GM19193 (cell line): ENCODE results near the gene MLLT3.

Experiments
- POLR2A ChIP-seq: IDR thresholded peaks from 4 replicates; pipeline ENCODE4 v1.6.1; 2011; ENCODE audit not compliant: insufficient read depth, insufficient read length; ENCODE audit errors: extremely low read depth

Gene MLLT3

DNA sequence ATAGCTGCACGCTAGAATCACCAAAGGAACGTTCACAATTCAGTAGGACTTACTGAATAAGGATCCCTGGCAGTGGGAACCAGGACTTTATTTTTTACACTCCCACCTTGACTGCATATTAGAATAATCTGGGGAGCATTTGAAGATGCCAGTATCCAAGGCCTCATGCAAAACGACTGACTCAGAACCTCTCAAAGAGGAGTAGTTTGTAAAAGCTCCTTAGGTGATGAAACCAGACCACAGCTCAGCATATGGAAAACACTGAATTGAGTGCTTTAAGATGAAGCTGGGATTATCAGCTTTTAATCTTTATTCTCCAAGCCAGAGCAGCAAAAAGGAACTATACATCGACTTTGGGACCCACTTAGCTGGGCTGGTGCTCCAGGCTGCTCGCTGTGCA, 288.3 kb downstream of the MLLT3 start:
- TF ChIP-seq POLR2A, result no peak

- no peak for TF ChIP-seq POLR2A
Observed at GRCh38 chr9:20331095-20331685, 291.1 kb downstream of the MLLT3 start.

DNA sequence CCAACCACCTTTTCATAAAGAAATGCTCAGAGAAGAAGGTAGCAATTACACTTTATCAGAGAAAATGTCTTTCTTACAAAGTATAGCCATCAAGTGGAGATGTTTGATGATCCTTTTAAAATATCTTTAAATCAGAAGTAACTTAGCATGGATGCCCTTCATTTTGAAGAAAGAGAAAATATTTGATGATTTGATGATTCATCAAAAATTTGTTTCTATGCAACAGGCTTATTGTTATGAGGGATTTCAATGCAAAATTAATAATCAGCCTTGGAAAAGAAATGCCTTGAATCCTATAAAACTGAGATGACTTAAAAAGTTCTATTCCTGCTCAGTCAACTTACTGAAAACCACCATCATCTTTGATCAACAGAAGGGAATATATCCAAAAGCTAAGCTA, 291.6 kb downstream of the MLLT3 start:
- TF ChIP-seq POLR2A, result no peak

- no peak for TF ChIP-seq POLR2A
Observed at GRCh38 chr9:20326516-20326915, 295.8 kb downstream of the MLLT3 start.

GRCh38 chr9:20325008-20325407, 297.3 kb downstream of the MLLT3 start:
- TF ChIP-seq POLR2A, result no peak

DNA sequence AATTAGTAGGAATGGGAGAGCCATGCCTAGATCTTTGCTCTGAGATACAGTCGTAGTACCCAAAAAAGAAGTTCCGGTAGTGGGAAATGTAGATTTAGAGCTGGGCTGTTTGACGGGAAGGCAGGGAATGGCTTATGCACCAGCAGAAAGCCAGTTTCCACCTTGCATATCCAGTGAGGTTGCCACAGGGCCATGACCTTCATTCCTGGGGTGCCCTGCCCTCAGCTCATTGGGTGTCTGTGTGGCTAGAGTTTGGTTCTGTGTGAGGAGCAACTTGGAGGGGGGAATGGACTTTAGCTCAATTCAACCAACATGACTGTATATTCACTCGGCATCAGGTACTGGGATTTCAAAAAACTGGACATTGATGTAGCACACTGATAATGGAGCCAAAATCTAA, 300.1 kb downstream of the MLLT3 start:
- TF ChIP-seq POLR2A, result no peak

- TF ChIP-seq POLR2A, result no peak
Observed at GRCh38 chr9:20321423-20322082, 300.7 kb downstream of the MLLT3 start.

DNA sequence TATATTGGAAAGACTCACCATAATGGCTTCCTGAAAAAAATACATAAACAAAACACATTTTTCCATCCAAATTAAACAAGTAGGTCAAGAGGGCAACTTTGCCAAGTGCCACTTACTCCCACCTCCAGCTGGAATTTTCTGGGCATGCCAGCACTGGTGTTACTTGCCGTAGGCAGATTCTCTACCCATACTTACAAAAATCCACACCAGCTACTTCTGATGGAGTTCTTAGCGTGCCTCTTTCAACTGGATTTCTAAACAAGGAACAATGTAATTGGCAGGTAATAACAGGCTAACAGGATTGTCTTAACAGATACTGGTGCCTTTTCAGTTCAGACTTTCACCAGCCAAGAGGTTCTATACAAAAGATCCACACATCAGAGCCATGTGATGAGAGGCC, 301.4 kb downstream of the MLLT3 start:
- TF ChIP-seq POLR2A, result no peak

DNA sequence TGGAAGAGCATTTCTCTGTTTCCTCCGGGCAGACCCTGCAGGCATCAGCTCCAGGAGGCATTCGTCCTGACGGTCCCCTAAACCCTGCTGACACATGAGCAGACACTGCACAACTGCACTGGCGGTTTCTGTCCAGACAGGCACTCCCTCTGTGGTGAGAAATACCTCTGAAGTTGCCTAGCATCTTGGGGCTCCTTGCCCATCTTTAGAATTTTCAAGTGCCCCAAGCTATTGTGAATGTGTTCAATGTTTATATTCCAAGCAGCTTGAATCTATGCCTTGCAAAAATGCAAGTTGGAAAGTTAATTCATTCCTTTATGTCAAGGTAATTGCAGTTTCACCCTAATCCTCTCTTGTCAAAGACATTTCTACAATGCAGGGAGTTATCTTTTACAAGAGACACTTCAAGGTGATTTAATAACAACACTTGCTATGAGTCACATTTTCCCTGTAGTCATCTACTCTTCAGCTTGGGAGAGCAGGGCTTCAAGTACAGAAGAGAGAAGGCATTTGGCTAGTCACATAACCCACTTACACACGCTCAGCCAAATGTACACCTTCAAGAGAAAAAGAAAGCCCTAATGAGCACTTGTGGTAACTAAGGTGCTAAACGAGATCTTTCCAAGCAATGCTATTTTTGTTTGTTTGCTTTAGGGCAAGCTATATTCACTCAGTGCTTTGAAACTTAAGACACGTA, 302.5 kb downstream of the MLLT3 start:
- no peak for TF ChIP-seq POLR2A

DNA sequence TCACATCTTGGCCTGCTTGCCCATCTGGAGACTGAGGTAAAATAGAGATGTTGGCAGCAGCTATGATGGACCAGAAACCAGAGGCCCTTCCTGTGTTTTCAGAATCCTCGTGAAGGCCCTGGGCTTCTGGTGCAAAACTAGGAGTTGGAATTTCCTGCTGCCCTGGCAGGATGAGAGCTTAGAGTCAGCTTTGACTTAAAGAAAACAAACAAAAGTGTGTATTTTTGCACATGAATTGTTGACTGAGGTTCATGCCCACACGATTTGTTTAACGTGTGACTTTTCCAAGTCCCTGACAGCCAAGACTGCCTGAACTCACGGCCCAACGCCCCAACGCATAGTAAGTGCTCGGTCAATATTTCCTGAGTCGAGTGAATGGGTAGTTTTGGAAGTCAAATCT, 303.1 kb downstream of the MLLT3 start:
- no peak for TF ChIP-seq POLR2A

DNA sequence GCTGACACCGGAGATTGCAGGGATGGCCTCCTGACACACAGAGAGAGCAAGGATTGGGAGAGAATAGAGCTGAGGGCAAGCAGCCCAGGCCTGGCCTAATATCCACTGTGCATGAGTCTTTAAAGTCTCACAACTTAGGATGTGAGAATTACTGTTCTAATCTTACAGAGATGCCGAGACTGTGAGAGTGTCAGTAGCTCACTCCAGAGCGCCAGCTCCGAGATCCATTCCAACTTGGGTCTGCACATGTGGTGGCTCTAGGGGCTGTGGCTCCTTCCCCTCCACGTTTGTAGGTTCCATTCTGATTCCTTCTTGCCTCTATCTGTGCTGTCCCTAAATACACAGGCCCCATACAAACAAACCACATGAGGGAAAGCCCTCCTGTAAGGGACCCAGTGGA, 304.6 kb downstream of the MLLT3 start:
- no peak for TF ChIP-seq POLR2A

DNA sequence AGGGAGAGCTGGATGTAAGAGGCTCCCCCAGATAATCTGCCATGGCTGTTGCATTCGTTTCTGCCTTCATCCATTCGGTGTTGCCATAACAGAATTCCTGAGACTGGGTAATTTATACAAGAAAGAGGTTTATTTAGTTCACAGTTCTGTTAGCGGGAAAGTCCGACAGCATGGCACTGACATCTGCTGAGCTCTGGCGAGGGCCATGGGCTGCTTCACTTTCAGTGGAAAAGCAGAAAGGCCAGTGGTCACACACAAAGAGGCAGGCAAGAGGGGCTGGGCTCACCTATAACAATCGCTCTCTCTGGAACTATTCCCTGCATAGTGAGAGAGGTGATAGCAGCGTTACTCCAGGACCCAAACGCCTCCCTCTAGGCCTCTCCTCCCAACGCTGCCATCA, 305.9 kb downstream of the MLLT3 start:
- no peak for TF ChIP-seq POLR2A

GRCh38 chr9:20315677-20316076, 306.6 kb downstream of the MLLT3 start:
- TF ChIP-seq POLR2A, result no peak

GRCh38 chr9:20314981-20315380, 307.3 kb downstream of the MLLT3 start:
- no peak for TF ChIP-seq POLR2A

GRCh38 chr9:20313415-20313814, 308.9 kb downstream of the MLLT3 start:
- no peak for TF ChIP-seq POLR2A

DNA sequence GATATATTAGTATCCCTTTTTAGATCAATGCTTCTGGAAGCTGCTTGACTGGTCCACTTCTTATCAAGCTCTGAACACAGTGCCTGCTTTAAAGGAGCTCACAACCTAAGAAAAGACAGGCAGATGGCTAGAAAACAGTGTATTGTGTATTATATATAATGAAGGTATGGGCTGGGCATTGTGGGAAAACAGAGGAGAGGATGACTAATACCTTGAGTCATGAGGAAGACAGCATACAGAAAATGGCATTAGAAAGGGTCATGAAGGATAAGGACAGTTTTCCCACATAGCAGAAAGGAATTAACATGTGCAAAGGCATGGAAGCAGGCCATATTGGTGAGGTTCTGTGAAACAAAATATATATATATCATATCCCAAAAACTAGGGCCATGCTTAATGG, 309.6 kb downstream of the MLLT3 start:
- TF ChIP-seq POLR2A, result no peak
